ENCODE results near the gene EIF6. TPM values are rescaled to one million over a fixed set of nuclear protein-coding genes. Genes with fewer than 3 reads are reported as not detected.

The EIF6 gene
- total RNA-seq, 5 donors from 2014 or later (not counting 1 experiment from before 2014, with no cell fraction given) = 43.8 to 70.7 (median 69.6) TPM

- Mint-ChIP-seq H3K4me3 (no peak overlapping the region), H3K4me1 (no peaks in the 10 kb centered on the region), H3K27me3 (peaks cover 3 to 4% of the 10 kb centered on the region in 2 donors), H3K27ac (no peak overlapping the region), H3K36me3 (peaks cover 45% of the 10 kb centered on the region), H3K9me3 (no peaks in the 10 kb centered on the region)
- H3K4me3 ChIP-seq (ENCODE audit: control insufficient read depth in 1 of 2, extremely low read depth in 1 of 2, low read length in 1 of 2) = no peak overlapping the region
- peaks cover 0 to 8% of the 10 kb centered on the region in 2 experiments for H3K27me3 ChIP-seq (replicated peaks in 1 of 2; ENCODE audit: control insufficient read depth in 2 of 2, extremely low read depth in 1 of 2, insufficient read depth in 2 of 2, low read length in 1 of 2)
- ATAC-seq (replicated peaks in 1 of 4) (no peak), DNase-seq (no peak)
- H3K9me3 ChIP-seq = no peaks in the 10 kb centered on the region
- CTCF ChIA-PET = no interaction called here
- H3K36me3 ChIP-seq (ENCODE audit: control insufficient read depth in 2 of 2, extremely low read depth in 1 of 2, insufficient read depth in 1 of 2, low read length in 1 of 2) = peaks cover 0 to 7% of the 10 kb centered on the region in 2 donors
- POLR2A ChIA-PET = no interaction called here
- no peak overlapping the region for H3K27ac ChIP-seq (ENCODE audit: low read length)
- H3K4me1 ChIP-seq (ENCODE audit: control insufficient read depth in 1 of 2, extremely low read depth in 1 of 2, insufficient read depth in 2 of 2, low read length in 2 of 2) = no peaks in the 10 kb centered on the region
Observed at GRCh38 chr20:35237486-35237885, 47.1 kb downstream of the EIF6 start.

- H3K27ac ChIP-seq (ENCODE audit: low read length) = no peak overlapping the region
- Mint-ChIP-seq H3K4me3 (no peak overlapping the region), H3K27ac (no peak overlapping the region), H3K9me3 (no peaks in the 10 kb centered on the region), H3K27me3 (peaks cover 7% of the 10 kb centered on the region in 2 donors), H3K4me1 (no peaks in the 10 kb centered on the region), H3K36me3 (peaks cover 55% of the 10 kb centered on the region)
- WGBS (ENCODE audit: insufficient coverage) = 89% methylated on average over 6 of the region's 6 CpGs
- CTCF ChIA-PET = no interaction called here
- no peak for ATAC-seq (replicated peaks in 1 of 4)
- POLR2A ChIA-PET = no interaction called here
- H3K9me3 ChIP-seq = no peaks in the 10 kb centered on the region
- peaks cover 0 to 4% of the 10 kb centered on the region in 2 donors for H3K36me3 ChIP-seq (ENCODE audit: control insufficient read depth in 2 of 2, extremely low read depth in 1 of 2, insufficient read depth in 1 of 2, low read length in 1 of 2)
- H3K4me1 ChIP-seq (ENCODE audit: control insufficient read depth in 1 of 2, extremely low read depth in 1 of 2, insufficient read depth in 2 of 2, low read length in 2 of 2) = no peaks in the 10 kb centered on the region
- H3K27me3 ChIP-seq (replicated peaks in 1 of 2; ENCODE audit: control insufficient read depth in 2 of 2, extremely low read depth in 1 of 2, insufficient read depth in 2 of 2, low read length in 1 of 2) = peaks cover 0 to 8% of the 10 kb centered on the region in 2 experiments
- no peak overlapping the region for H3K4me3 ChIP-seq (ENCODE audit: control insufficient read depth in 1 of 2, extremely low read depth in 1 of 2, low read length in 1 of 2)
- no peak for DNase-seq
Observed at GRCh38 chr20:35235881-35236280, 48.7 kb downstream of the EIF6 start.

GRCh38 chr20:35232575-35232974 is 52.0 kb downstream of the EIF6 start:
- peaks cover 16 to 19% of the 10 kb centered on the region in 2 donors for H3K27me3 Mint-ChIP-seq

More at GRCh38 chr20:35232575-35232974, 52.0 kb downstream of the EIF6 start:
- DNase-seq (no peak), ATAC-seq (replicated peaks in 1 of 4) (no peak)
- no peaks in the 10 kb centered on the region for H3K4me1 ChIP-seq (ENCODE audit: control insufficient read depth in 1 of 2, extremely low read depth in 1 of 2, insufficient read depth in 2 of 2, low read length in 2 of 2)
- Mint-ChIP-seq H3K27ac (no peak overlapping the region), H3K4me3 (no peak overlapping the region), H3K36me3 (peaks cover 49% of the 10 kb centered on the region), H3K9me3 (peaks cover 0 to 4% (median 0%) of the 10 kb centered on the region in 3 donors), H3K4me1 (peaks cover 0 to under 1% (median under 1%) of the 10 kb centered on the region in 3 donors)
- POLR2A ChIA-PET = no interaction called here
- peaks cover 0 to 4% of the 10 kb centered on the region in 2 donors for H3K36me3 ChIP-seq (ENCODE audit: control insufficient read depth in 2 of 2, extremely low read depth in 1 of 2, insufficient read depth in 1 of 2, low read length in 1 of 2)
- peaks cover 3% of the 10 kb centered on the region in 2 experiments for H3K27me3 ChIP-seq (replicated peaks in 1 of 2; ENCODE audit: control insufficient read depth in 2 of 2, extremely low read depth in 1 of 2, insufficient read depth in 2 of 2, low read length in 1 of 2)
- 67% methylated on average over 2 of the region's 2 CpGs for WGBS (ENCODE audit: insufficient coverage)
- no peaks in the 10 kb centered on the region for H3K9me3 ChIP-seq
- H3K27ac ChIP-seq (ENCODE audit: low read length) = no peak overlapping the region
- no peak overlapping the region for H3K4me3 ChIP-seq (ENCODE audit: control insufficient read depth in 1 of 2, extremely low read depth in 1 of 2, low read length in 1 of 2)
- CTCF ChIA-PET = no interaction called here

Other genes starting within 250 kb of the EIF6 start
- gene TRPC4AP, start 192.0 kb downstream of the EIF6 start, total RNA-seq = 10 to 100 TPM; 56.3 to 65.5 (median 63.5) TPM
- gene EDEM2, start 137.4 kb downstream of the EIF6 start, total RNA-seq = 10 to 100 TPM; 17.7 to 29.8 (median 25.9) TPM
- 1 to 10 TPM in 4 of 5 donors, under 1 TPM in 1; 0.28 to 3.0 (median 1.5) TPM for gene PROCR, start 112.7 kb downstream of the EIF6 start, total RNA-seq
- under 1 TPM in 3 of 5 donors, not detected in 2; 0.15 to 0.49 (median 0.16) TPM for gene MMP24, start 58.1 kb downstream of the EIF6 start, total RNA-seq
- 10 to 100 TPM; 59.5 to 95.5 (median 72.0) TPM for gene MMP24OS, start 6.7 kb downstream of the EIF6 start, total RNA-seq
- under 1 TPM in 1 of 5 donors, not detected in 4; 0.15 TPM for gene FAM83C, start 7.7 kb upstream of the EIF6 start, total RNA-seq
- gene UQCC1, start 127.2 kb upstream of the EIF6 start, total RNA-seq = 10 to 100 TPM; 27.0 to 51.5 (median 41.5) TPM
- under 1 TPM in 2 of 5 donors, not detected in 3; 0.09 to 0.10 TPM for gene GDF5, start 153.5 kb upstream of the EIF6 start, total RNA-seq
- gene CEP250, start 170.8 kb upstream of the EIF6 start, total RNA-seq = 10 to 100 TPM; 45.7 to 70.7 (median 67.4) TPM
- gene C20orf173, start 244.9 kb upstream of the EIF6 start, total RNA-seq = not detected